ENCODE results near the gene GMIP.
"Not testable (repeated sequence)": the region's sequence is repeated elsewhere in the genome, so short reads cannot be mapped to it uniquely, and the experiment has no call there.

GMIP gene, protein sequence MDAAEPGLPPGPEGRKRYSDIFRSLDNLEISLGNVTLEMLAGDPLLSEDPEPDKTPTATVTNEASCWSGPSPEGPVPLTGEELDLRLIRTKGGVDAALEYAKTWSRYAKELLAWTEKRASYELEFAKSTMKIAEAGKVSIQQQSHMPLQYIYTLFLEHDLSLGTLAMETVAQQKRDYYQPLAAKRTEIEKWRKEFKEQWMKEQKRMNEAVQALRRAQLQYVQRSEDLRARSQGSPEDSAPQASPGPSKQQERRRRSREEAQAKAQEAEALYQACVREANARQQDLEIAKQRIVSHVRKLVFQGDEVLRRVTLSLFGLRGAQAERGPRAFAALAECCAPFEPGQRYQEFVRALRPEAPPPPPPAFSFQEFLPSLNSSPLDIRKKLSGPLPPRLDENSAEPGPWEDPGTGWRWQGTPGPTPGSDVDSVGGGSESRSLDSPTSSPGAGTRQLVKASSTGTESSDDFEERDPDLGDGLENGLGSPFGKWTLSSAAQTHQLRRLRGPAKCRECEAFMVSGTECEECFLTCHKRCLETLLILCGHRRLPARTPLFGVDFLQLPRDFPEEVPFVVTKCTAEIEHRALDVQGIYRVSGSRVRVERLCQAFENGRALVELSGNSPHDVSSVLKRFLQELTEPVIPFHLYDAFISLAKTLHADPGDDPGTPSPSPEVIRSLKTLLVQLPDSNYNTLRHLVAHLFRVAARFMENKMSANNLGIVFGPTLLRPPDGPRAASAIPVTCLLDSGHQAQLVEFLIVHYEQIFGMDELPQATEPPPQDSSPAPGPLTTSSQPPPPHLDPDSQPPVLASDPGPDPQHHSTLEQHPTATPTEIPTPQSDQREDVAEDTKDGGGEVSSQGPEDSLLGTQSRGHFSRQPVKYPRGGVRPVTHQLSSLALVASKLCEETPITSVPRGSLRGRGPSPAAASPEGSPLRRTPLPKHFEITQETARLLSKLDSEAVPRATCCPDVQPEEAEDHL

DNA sequence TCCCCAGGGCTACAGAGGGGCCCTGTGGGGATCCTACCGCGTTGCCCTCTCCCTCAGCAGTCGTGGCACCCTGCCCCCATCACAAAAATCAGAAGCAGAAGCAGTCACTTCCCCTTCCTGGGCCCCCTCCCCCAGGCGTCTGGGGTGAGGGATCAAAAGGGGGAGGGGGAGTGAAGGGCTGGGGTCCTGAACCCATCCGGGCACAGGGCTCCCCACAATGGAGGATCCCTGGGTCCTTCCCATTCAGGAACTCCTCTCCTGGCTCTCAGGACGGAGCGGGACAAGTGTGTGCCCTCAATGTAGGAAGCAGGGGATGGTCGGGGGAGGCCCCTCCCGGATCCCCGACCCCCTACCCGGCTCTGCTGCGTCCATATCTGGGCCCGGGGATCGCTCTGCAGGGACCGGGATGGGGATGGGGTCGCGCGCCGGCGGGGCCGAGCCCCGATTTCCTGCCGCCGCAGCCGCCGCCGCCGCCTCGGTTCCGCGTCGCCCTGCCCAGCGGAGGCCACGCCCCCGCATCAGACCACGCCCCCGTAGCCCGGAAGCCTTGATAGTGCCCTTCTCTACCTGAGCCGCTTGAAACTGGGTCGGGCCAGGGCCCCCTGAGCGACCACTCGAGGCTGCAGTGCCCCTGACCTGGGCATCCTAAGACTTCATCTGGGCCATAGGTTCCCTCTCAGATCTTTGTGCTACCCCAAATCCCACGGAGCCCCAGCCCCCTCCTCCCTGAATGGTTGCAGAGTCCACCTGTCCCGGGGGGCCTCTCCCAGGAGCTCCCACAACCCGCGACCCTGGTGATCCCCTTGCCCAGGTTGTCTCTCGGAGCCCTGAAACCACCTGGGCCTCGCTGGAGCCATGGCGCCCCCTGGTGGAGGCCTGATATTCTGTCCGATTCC, at the start of gene GMIP:
GMIP (minus strand) TSS at position 500 of the 896 bp plus-strand sequence; CDS start at position 372, 128 bp downstream.
- DNase-seq = peak; percentile 31 to 38

DNA sequence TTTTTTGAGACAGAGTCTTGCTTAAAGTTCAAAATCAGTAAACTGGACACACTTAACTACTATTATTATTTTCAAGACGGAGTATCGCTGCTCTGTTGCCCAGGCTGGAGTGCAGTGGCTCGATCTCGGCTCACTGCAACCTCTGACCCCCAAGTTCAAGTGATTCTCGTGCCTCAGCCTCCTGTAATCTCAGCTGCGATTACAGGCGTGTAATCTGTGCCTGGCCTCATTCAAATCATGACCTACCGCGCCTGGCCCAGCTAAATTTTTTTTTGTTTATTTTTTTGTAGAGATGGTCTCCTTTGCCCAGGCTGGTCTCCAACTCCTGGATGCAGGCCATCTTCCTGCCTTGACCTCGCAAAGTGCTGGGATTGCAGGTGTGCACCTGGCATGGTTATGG, 48.2 kb upstream of the GMIP start:
- DNase-seq = no peak

DNA sequence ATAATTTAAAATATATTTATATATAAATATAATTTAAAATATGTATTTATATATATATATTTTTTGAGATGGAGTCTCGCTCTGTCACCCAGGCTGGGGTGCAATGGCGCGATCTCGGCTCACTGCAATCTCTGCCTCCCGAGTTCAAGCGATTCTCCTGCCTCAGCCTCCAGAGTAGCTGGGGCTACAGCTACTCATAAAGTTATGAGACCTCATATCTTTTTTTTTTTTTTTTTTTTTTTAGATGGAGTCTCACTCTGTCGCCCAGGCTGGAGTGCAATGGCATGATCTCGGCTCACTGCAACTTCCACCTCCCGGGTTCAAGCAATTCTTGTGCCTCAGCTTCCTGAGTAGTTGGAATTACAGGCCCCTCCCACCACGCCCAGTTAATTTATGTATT, 45.6 kb upstream of the GMIP start:
- DNase-seq = not testable (repeated sequence)

DNA sequence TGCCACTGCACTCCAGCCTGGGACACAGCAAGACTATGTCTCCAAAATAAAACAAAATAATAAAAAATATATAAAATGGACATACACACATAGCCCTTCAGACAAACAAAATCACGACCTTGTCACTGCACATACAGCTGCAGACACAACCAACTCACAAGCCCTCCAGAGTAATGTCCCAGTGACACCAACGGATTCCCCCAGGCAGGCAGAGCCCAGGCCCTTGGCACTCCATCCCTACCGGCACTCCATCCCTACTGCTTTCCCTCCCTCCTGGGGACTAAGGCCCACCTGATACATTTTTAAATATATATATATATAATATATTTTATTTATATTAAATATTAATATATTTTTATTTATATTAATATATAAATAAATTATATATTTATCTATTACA, 43.6 kb upstream of the GMIP start:
- DNase-seq = no peak

DNA sequence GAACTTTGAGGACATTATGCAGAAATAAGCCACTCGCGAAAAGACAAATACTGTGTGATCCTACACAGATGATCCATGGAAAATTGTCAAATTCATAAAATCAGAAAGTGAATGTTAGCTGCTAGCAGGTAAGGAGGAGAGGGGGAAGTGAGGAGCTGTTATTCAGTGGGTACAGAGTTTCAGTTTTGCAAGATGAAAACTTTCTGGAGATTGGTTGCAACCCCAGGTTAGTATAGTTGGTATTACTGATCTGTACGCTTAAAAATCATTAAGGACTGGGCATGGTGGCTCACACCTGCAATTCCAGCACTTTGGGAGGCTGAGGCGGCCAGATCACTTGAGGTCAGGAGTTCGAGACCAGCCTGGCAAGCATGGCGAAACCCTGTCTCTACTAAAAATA, 43.1 kb upstream of the GMIP start:
- DNase-seq = no peak

DNA sequence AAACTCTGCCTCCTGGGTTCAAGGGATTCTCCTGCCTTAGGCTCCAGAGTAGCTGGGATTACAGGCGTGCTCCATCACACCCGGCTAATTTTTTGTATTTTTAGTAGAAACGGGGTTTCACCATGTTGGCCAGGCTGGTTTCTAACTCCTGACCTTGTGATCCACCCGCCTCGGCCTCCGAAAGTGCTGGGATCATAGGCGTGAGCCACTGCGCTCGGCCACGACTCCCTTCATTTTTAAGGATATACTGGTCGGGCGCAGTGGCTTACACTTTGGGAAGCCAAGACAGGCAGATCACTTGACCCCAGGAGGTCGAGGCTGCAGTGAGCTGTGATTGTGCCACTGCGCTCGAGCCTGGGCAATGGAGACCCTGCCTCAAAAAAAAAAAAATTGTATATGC, 42.7 kb upstream of the GMIP start:
- DNase-seq = not testable (repeated sequence)

DNA sequence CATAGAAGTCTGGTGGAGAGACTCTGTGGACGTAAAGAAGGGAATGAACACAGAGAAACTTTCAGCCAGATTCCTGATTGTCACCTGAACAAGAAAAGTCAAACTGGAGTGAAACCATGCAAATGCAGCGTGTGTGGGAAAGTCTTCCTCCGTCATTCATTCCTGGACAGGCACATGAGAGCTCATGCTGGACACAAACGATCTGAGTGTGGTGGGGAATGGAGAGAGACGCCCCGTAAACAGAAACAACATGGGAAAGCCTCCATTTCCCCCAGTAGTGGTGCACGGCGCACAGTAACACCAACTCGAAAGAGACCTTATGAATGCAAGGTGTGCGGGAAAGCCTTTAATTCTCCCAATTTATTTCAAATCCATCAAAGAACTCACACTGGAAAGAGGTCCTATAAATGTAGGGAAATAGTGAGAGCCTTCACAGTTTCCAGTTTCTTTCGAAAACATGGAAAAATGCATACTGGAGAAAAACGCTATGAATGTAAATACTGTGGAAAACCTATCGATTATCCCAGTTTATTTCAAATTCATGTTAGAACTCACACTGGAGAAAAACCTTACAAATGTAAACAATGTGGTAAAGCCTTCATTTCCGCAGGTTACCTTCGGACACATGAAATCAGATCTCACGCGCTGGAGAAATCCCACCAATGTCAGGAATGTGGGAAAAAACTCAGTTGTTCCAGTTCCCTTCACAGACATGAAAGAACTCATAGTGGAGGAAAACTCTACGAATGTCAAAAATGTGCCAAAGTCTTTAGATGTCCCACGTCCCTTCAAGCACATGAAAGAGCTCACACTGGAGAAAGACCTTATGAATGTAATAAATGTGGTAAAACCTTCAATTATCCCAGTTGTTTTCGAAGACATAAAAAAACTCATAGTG, 36.0 kb upstream of the GMIP start:
- DNase-seq = no peak

DNA sequence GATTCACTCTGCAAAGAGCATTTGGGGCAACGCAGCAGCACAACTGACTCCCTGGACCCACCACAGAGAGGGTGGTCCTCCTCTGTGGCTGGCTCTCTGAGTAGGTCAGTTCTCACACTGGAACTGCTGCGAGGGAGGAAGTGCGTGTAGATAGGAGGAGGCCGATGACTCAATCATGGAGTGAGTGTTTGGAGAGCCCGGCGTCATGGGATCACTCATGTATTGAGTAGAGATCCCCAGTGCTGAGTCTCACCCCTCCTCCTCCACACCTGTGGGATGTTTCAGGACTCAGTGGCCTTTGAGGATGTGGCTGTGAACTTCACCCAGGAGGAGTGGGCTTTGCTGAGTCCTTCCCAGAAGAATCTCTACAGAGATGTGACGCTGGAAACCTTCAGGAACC, 34.1 kb upstream of the GMIP start:
- DNase-seq = no peak

DNA sequence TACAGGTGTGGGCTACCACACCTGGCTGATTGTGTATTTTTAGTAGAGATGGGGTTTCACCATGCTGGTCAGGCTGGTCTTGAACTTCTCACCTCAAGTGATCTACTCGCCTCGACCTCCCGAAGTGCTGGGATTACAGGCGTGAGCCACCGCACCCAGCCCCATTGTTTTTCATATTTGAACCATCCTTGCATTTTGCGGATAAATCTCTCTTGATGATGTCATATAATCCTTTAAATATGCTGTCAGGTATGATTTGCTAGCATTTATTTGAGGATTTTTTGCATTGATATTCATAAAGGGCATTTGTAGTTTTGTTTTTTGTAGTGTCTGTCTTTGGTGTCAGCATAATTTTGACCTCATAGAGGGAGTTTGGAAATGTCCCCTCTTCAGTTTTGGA, 30.9 kb upstream of the GMIP start:
- no peak for DNase-seq

DNA sequence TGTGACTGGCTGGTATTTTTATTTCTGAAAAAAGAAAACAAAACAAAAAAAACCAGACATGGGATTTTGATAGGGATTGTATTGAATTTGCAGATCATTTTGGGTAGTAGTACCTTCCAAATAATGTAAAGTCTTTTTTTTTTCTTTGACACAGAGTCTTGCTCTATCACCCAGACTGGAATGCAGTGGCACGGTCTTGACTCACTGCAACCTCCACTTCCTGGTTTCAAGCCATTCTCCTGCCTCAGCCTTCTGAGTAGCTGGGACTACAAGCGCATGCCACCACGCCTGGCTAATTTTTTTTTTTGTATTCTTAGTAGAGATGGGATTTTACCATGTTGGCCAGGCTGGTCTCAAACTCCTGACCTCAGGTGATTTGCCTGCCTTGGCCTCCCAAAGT, 29.4 kb upstream of the GMIP start:
- DNase-seq = no peak

DNA sequence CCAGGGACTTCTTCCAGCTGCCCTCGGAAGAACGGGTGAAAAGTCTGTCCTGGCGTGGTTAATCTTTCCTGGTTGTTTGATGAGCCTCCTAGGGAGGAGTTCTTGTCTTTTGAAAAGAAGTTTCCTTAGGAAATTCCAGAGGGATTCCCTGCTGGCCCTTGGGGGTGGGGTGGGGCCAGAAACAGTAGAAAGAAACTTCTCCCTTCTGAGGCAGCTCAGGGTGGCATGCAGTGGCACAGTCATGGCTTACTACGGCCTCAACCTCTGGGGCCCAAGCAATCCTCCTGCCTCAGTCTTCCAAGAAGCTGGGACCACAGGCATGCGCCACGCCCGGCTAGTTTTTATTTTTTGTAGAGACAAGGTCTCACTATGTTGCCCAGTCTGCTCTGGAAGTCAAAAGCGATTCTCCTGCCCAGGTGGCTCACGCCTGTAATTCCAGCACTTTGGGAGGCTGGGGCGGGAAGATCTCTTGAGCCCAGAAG, 26.7 kb upstream of the GMIP start:
- DNase-seq = no peak

DNA sequence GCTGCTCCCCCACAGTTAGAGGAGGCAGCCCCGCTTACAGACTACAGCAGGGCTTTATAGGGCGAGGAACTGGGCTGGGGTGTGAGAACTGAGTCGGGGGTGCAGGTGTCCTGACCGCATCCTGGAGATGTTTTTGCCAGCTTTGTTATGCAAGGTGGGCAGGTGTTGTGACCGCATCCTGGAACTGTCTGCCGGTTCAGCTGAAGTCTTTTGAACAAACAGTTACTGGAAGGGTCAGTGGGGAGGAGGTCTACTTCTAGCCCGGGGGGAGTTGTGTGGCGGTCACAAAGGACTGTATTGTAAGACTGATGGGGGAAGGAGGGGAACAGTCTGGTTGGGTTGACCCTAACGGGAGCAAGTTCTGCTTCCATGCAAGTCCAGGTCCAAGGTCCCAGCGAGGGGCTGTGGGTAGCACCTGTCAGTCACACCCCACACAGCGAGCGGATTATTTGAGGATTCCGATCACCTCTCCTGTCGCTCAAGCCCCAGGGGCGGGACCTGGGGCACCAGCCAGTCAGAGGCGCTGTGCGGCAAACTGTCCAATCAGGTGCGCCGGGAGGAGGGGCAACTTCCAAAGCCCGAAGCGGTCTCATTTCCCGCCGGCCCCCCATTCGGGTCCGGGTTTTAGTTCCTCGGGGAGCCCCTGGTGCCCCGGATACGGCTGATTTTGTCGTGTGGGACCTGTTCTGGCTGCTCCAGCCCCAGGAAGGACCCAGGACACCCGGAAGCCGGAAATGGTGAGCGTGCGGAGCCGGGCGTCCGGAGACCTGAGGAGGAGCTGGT, 25.0 kb upstream of the GMIP start, which contains the start of gene ZNF101:
ZNF101 (plus strand) TSS at position 610 of the 783 bp plus-strand sequence; CDS start at position 735, 125 bp downstream.
- peak; percentile 91 to 98 for DNase-seq

DNA sequence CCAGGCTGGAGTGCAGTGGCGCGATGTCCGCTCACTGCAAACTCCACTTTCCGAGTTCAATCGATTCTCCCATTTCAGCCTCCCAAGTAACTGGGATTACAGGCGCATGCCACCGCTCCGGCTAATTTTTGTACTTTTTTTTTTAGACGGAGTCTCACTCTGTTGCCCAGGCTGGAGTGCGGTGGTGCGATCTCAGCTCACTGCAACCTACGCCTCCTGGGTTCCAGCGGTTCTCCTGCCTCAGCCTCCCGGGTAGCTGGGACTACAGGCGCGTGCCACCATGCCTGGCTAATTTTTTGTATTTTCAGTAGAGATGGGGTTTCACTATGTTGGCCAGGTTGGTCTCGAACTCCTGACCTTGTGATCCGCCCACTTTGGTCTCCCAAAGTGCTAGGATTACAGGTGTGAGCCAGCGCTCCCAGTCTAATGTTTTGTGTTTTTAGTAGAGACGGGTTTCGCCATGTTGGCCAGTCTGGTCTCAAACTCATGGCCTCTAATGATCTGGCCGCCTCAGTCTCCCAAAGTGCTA, 22.0 kb upstream of the GMIP start:
- not testable (repeated sequence) for DNase-seq

DNA sequence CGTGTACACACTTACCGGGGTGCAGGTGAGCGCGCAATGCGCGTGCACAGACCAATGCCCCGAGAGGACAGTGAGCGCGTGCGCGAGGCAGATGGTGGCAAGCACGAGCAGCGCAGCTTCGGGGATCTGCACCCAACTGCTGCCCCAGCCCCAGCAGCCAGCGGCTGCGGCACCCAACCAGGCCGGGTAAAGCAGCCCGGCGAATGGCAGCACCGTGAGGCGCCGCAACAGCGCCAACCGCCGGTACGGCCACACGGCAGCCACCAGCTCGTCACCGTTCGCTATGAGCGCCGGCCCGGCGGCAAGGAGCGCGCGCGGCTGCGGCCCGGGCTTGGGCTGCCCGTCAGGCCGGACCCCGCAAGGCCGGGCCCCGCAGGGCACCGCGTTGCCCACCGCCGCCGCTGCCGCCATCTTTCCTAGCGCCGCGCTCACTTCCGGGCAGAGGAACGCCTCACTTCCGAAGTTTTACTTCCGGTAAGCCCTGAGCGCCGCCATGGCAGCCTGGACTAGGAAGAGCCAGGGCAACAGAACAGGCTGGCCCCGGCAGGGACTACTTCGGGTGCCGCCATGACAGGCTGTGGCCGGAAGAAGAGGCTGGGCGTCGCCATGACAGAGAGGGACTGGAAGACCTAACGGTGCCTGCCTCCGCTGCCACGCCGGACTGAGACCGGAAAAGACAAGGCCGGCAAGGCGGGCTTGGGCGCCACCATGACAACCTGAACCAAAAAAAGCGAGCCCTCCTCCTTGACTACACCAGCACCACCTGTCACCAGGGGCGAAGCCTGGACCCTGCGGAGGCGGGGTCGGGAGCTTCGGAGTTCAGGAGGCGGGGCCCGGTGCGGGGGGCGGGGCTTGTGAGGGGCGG, 20.0 kb upstream of the GMIP start, which contains the start of gene ATP13A1:
ATP13A1 (minus strand) TSS at position 421 of the 865 bp plus-strand sequence; CDS start at position 411, 10 bp downstream.
- DNase-seq = peak; percentile 95 to 98

DNA sequence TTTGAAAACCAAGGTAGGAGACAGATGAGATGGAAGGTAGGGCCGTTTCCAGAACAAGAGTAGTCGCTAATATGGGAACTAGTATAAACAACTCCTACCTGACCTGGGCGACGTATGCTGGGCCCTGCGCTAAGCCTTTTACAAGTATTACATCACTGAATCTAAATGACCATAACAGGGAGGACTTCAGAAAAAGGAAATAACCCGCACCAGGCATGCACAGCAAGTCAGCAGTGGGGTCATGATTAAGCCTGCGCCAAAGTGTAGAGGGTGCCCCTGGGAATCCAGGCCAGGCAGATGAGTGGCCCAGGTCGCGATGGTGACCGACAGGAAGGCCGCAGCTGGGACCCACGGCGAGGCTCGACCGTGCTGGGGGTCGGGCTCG, 19.4 kb upstream of the GMIP start:
- no peak for DNase-seq

DNA sequence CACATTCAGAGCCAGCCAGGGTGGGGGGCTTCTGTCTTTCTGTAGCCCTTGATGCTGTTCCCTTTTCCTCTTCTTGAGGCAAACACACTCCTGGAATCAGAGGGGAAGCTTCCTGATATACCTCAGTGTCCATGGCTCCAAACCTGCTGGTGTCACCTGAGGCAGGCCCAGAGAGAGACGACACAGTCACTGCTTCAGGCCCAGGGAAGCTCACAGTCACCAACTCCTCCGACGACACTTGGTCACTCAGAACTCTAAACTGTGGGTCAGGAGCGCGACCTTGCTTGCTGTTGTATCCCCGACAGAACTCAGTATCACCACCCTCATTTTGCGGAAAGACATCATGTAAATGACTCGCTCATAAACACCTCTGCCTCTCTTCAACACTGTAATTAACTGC, 18.9 kb upstream of the GMIP start:
- no peak for DNase-seq

DNA sequence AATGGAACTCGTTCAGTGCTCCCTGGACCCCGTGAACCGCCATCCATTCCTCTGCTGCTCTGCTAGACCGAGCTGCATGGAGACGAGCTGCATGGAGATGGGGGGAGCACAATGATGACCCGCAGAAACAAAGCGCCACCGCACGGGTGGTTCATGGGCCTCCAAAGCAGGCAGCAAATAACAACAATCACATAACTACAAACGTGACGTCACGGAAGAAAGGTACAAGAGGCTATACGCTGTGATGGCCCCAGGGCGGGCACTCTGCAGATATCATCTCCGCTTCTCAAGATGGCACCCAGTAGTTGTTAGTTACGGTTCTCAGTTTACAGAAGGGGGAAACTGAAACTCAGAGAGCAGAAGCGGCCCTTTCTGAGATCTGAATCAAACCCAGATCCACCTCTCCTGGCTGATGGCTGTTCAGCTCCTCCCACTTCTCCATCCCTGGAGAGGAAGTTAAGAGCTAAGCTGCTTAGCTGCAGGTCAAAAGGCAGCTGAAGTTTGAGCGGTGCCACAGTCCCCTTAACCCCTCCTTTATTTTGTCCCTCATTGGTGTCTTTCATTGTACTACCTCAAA, 18.3 kb upstream of the GMIP start:
- no peak for DNase-seq

DNA sequence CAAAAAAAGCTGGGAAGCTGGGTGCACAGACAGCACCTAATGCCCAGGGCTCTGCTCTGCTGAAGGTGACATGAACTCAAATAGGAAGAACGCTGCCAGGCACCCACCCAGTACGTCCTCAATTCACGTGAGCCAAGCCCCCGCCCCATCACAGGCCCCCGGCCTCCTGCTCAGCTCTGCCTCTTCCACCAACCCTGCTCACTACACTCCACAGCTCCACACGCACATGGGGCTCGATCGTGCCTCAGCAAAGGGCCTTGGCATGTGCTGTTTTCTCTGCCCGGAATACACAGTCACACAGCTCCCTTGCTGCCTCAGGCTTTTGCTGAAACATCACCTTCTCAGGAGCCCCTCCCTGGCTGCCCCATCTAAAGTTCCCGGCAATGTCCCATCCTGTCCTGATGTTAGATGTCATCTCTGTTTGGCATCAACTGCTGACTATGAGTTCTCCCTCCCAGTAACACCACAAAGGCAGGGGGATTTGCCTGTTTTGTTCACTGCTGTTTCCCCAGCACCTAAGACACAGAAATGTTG, 17.8 kb upstream of the GMIP start:
- DNase-seq = no peak
